MCF 10A (cell line): ENCODE results near the gene SS18L1. TPM values are rescaled to one million over a fixed set of nuclear protein-coding genes. Genes with fewer than 3 reads are reported as not detected.
A peak's percentile ranks its signal among the peaks of the same experiment; 100 is the strongest.

Experiments used
- BruUV-seq: library from RNA; stranded (reverse); fragments of 400-500 nt; replicated peaks from 2 replicates; lab custom pipeline; 2021; lab: Mats Ljungman, UMichigan
- CTCF ChIA-PET: fragments of 300-600 bp; sonication (Branson Sonifier 250); formaldehyde crosslinking; extraction: SDS; loops from one replicate; lab custom pipeline; 2021; ENCODE audit warnings: antibody characterized with exemption, inconsistent platforms; lab: Yijun Ruan, JAX
- POLR2A ChIA-PET: fragments of 300-600, 350-650 bp; sonication (Branson Sonifier 250); formaldehyde crosslinking; extraction: SDS; loops from one replicate; lab custom pipeline; 2020; ENCODE audit warnings: antibody characterized with exemption, inconsistent platforms; lab: Yijun Ruan, JAX
- DNase-seq: peaks from one replicate; pipeline ENCODE4 v3.0.0-alpha.2; 2018; ENCODE audit not compliant: unreplicated experiment
- H3K27ac Mint-ChIP-seq: one replicate; pipeline ENCODE4 v1.8.0; 2022; ENCODE audit warnings: mild to moderate bottlenecking, low read depth, mixed read lengths; ENCODE audit not compliant: unreplicated experiment
- H3K27me3 Mint-ChIP-seq: one replicate; pipeline ENCODE4 v1.8.0; 2022; ENCODE audit warnings: mixed read lengths; ENCODE audit not compliant: insufficient read depth, unreplicated experiment
- H3K36me3 Mint-ChIP-seq: one replicate; pipeline ENCODE4 v1.8.0; 2022; ENCODE audit warnings: mild to moderate bottlenecking, moderate library complexity, mixed read lengths; ENCODE audit not compliant: insufficient read depth, unreplicated experiment
- H3K4me1 Mint-ChIP-seq: one replicate; pipeline ENCODE4 v1.8.0; 2022; ENCODE audit warnings: mixed read lengths; ENCODE audit not compliant: insufficient read depth, unreplicated experiment
- H3K4me3 Mint-ChIP-seq: one replicate; pipeline ENCODE4 v1.8.0; 2022; ENCODE audit warnings: mild to moderate bottlenecking, moderate library complexity, mixed read lengths; ENCODE audit not compliant: unreplicated experiment
- H3K9me3 Mint-ChIP-seq: one replicate; pipeline ENCODE4 v1.8.0; 2022; ENCODE audit warnings: mixed read lengths; ENCODE audit not compliant: unreplicated experiment
- CTCF ChIP-seq: fragments of 200-600 bp; IDR thresholded peaks from one replicate; pipeline ENCODE4 v1.8.0; 2022; ENCODE audit warnings: antibody characterized with exemption, mild to moderate bottlenecking; ENCODE audit not compliant: unreplicated experiment
- intact Hi-C: fragments of 100-400 bp; cut with micrococcal nuclease; formaldehyde crosslinking; loops from 2 replicates; pipeline ENCODE4 v1.14.1; 2022
- total RNA-seq: library from RNA; stranded (reverse); gene quantifications from 2 replicates; pipeline ENCODE4 v1.2.3, GENCODE V29; 2022

SS18L1 gene
- total RNA-seq, 1 experiment from 2014 or later, result 16.1 TPM

- no peaks in the 10 kb centered on the region for H3K9me3 Mint-ChIP-seq
- H3K27me3 Mint-ChIP-seq, result no peaks in the 10 kb centered on the region
- ChIA-PET POLR2A (interaction anchor here (0.7 to 7.9 kb wide), 29 partner anchors 13 to 473 kb away, joined by 3 to 124 read pairs (median 4); partner anchors contain the start of genes MTG2, OSBPL2, PSMA7 and SS18L1), CTCF (interaction anchor here (0.5 to 2.0 kb wide), 6 partner anchors 9 to 621 kb away, joined by 3 to 11 read pairs (median 5); no protein-coding TSS in a partner anchor)
- intact Hi-C loops, result loop anchor here (1.0 kb wide), 1 partner anchor 55 kb away; no protein-coding TSS in a partner anchor
- no peak for TF ChIP-seq CTCF
- H3K36me3 Mint-ChIP-seq, result peaks cover 32% of the 10 kb centered on the region
- TSS peak; percentile 77 for BruUV-seq
- peak overlapping the region; percentile 95 for H3K27ac Mint-ChIP-seq
- DNase-seq, result no peak
- peaks cover 10% of the 10 kb centered on the region for H3K4me1 Mint-ChIP-seq
- H3K4me3 Mint-ChIP-seq, result peak overlapping the region; percentile 89
These were observed 22.4 kb upstream of the SS18L1 start for GRCh38 chr20:62120990-62121775.

DNA sequence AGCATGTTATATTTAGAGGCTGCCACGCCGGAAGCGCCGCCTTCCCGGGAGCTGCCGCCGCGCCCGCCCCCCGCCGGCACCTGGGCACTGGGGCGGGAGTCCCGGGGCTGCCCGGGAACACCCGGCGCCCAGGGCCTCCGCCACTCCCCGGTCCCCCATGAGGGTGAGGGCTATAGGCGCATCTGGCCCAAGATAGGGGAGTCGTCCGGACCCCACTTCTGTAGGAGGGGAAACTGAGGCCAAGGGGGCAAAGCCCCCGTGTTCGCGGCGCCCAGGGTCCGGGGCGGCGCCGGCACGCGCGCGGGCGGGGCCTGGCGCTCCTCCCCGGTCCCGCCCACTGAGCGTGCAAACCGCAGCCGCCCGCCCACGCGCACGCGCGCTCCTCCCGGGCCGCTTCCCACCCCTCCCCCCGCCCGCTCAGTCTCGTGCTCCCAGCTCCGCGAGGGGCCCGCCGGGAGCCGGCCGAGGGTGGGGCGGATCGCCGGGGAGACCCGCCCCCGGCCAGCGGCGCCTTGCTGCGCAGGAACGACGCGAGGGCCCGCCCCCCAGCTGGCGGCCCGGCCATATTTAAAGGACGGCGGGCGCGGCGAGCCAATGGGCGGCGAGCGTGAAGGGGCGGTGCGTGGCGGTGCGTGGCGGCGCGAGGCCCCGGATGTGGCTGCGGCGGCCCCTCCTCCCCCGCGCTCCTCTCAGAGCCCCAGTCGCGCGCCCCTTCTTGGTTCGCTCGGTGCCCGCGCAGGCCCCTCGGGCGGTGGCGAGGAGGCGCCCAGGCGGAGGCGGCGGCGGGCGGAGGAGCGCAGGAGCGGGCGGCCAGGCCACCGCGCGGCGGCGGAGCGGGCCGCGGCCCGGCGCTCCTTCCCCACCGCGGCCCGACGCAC, 21.6 kb upstream of the SS18L1 start, which contains the start of gene LSM14B:
LSM14B (plus strand) TSS at position 700 of the 878 bp plus-strand sequence. CDS start 192 bp downstream, outside the sequence.
- Mint-ChIP-seq H3K4me1 (peaks cover 10% of the 10 kb centered on the region), H3K27ac (peak within 1 kb of the TSS; percentile 95), H3K27me3 (no peaks in the 10 kb centered on the region), H3K36me3 (peaks cover 40% of the 10 kb centered on the region), H3K9me3 (no peaks in the 10 kb centered on the region), H3K4me3 (peak within 1 kb of the TSS; percentile 89)
- TF ChIP-seq CTCF, result no peak
- ChIA-PET POLR2A (interaction anchor here (0.7 to 7.9 kb wide), 27 partner anchors 13 to 244 kb away, joined by 3 to 124 read pairs (median 4); partner anchors contain the start of genes MTG2, OSBPL2, PSMA7 and SS18L1), CTCF (interaction anchor here (0.7 to 2.0 kb wide), 5 partner anchors 10 to 813 kb away, joined by 3 to 11 read pairs (median 6); no protein-coding TSS in a partner anchor)
- peak; percentile 94 for DNase-seq
- no TSS peak for BruUV-seq
- intact Hi-C loops, result loop anchor here (1.0 kb wide), 1 partner anchor 56 kb away; no protein-coding TSS in a partner anchor

- Mint-ChIP-seq H3K9me3 (no peaks in the 10 kb centered on the region), H3K4me1 (peaks cover 10% of the 10 kb centered on the region), H3K27ac (no peak overlapping the region), H3K4me3 (peak overlapping the region; percentile 89), H3K27me3 (no peaks in the 10 kb centered on the region), H3K36me3 (peaks cover 48% of the 10 kb centered on the region)
- ChIA-PET POLR2A (interaction anchor here (1.0 to 7.9 kb wide), 12 partner anchors 14 to 119 kb away, joined by 3 to 124 read pairs (median 8); partner anchors contain the start of genes MTG2, PSMA7, SS18L1 and TAF4), CTCF (interaction anchor here (0.7 to 2.1 kb wide), 3 partner anchors 12 to 812 kb away, joined by 3 to 25 read pairs (median 11); no protein-coding TSS in a partner anchor)
- no peak for TF ChIP-seq CTCF
- intact Hi-C loops, result loop anchor here (1.0 kb wide), 1 partner anchor 113 kb away; no protein-coding TSS in a partner anchor
- peak; percentile 34 for DNase-seq
- BruUV-seq, result no TSS peak
These were observed 20.7 kb upstream of the SS18L1 start for GRCh38 chr20:62122654-62123449.
